ENCODE measurements around the gene AUTS2. TPM values are rescaled to one million over a fixed set of nuclear protein-coding genes. Genes with fewer than 3 reads are reported as not detected.

AUTS2 gene
- total and polyA plus RNA-seq, 10 of the 15 experiments (the other 5 are each of a cell fraction or from before 2014, with no cell fraction given): 6.4 to 55.6 (median 21.6) TPM

- TF ChIP-seq NFIC (IDR thresholded peaks at IDR 0.05; ENCODE audit: low read depth, low read length) (peak; percentile 88), BCL11A (IDR thresholded peaks at IDR 0.05; ENCODE audit: low read depth, low read length) (peak; percentile 55; the same call in 1 of the 2 replicates), RAD51 (IDR thresholded peaks at IDR 0.05) (no peak), WRNIP1 (IDR thresholded peaks at IDR 0.05; ENCODE audit: borderline replicate concordance, low read depth, low read length) (no peak), POU2F2 (IDR thresholded peaks at IDR 0.05; ENCODE audit: borderline replicate concordance, low read depth, low read length) (peak; percentile 98), EED (IDR thresholded peaks at IDR 0.05; ENCODE audit: low read depth) (peak; percentile 5; the same call in 1 of the 2 replicates), FOXM1 (IDR thresholded peaks at IDR 0.05; ENCODE audit: low read depth, low read length) (peak; percentile 84), NRF1 (conservative IDR thresholded peaks at IDR 0.05; ENCODE audit: low read depth, low read length) (no peak), TCF12 (IDR thresholded peaks at IDR 0.05; ENCODE audit: low read depth, low read length) (peak; percentile 86; the same call in 1 of the 2 replicates), SP1 (IDR thresholded peaks at IDR 0.05; ENCODE audit: low read depth, low read length) (no peak), JUNB (IDR thresholded peaks at IDR 0.05) (peak; percentile 77), CHD1 (IDR thresholded peaks at IDR 0.05; ENCODE audit: low read depth, low read length) (no peak), CBX3 (IDR thresholded peaks at IDR 0.05; ENCODE audit: borderline replicate concordance, low read depth) (no peak), CHD2 (IDR thresholded peaks at IDR 0.05; ENCODE audit: borderline replicate concordance, low read depth, low read length) (no peak), IKZF1 (conservative IDR thresholded peaks at IDR 0.05) (peak; percentile 67), GABPA (IDR thresholded peaks at IDR 0.05; ENCODE audit: low read depth) (0 out of 2 replicates have a peak, but pooled peaks have one; percentile 11), BHLHE40 (IDR thresholded peaks at IDR 0.05; ENCODE audit: borderline replicate concordance in 1 of 2, low read depth in 2 of 2, low read length in 1 of 2) (0 out of 4 replicates have a peak, but pooled peaks of 1 of the 2 experiments have one; percentile 22), PAX8 (IDR thresholded peaks at IDR 0.05) (no peak), ATF2 (IDR thresholded peaks at IDR 0.05; ENCODE audit: low read length) (peak; percentile 79), RUNX3 (IDR thresholded peaks at IDR 0.05; ENCODE audit: low read length) (peak; percentile 96), MTA2 (IDR thresholded peaks at IDR 0.05; ENCODE audit: low read depth) (peak; percentile 64)
- TF ChIP-seq, protein P1, sequence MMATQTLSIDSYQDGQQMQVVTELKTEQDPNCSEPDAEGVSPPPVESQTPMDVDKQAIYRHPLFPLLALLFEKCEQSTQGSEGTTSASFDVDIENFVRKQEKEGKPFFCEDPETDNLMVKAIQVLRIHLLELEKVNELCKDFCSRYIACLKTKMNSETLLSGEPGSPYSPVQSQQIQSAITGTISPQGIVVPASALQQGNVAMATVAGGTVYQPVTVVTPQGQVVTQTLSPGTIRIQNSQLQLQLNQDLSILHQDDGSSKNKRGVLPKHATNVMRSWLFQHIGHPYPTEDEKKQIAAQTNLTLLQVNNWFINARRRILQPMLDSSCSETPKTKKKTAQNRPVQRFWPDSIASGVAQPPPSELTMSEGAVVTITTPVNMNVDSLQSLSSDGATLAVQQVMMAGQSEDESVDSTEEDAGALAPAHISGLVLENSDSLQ (IDR thresholded peaks at IDR 0.05): peak; percentile 37
Observed at GRCh38 chr7:69889338-69889975, 291.2 kb downstream of the AUTS2 start (continued).

All from GM12878 (cell line).